Ishikawa (cell line): ENCODE measurements around the gene PPP4R4.

ENCODE experiments used
- CREB1 ChIP-seq: IDR thresholded peaks from 2 replicates; pipeline ENCODE4 v1.6.1; 2012; ENCODE audit warnings: low read depth
- TAF1 ChIP-seq: IDR thresholded peaks from 2 replicates; pipeline ENCODE4 v1.6.1; 2012; ENCODE audit warnings: low read depth, mild to moderate bottlenecking

GRCh38 chr14:94307410-94307992 is 133.4 kb downstream of the PPP4R4 start:
- TF ChIP-seq TAF1 (no peak), CREB1 (no peak)
